22Rv1 (cell line): ENCODE data around the gene GREB1.

ENCODE experiments used
- CTCF ChIP-seq: fragments of 450-650 bp; IDR thresholded peaks from 2 replicates; pipeline ENCODE4 v1.5.1; 2017; ENCODE audit warnings: mild to moderate bottlenecking
- ZFX ChIP-seq: fragments of 450-650 bp; IDR thresholded peaks from 2 replicates; pipeline ENCODE4 v1.6.1; 2017; ENCODE audit warnings: antibody characterized with exemption, borderline replicate concordance

GRCh38 chr2:11508279-11508678, 25.6 kb upstream of the GREB1 start:
- TF ChIP-seq CTCF (no peak), ZFX (no peak)
